Right lobe of liver (tissue), 6 donors: Measurements from ENCODE around the gene RALB. TPM values are rescaled to one million over a fixed set of nuclear protein-coding genes. Genes with fewer than 3 reads are reported as not detected.

ENCODE experiments used
- ATAC-seq, 4 donors: fragments of 200-7000 bp; cut with Tn5 transposase; one replicate each; pipeline ENCODE4 v1.9.1; 2020; ENCODE audit warnings: mild to moderate bottlenecking in 4 of 4, moderate library complexity in 4 of 4
- DNase-seq, 3 donors: peaks; one replicate each; pipeline ENCODE4 v3.0.0-alpha.2; 2020
- H3K27ac ChIP-seq, 3 donors: fragments of 200-600 bp; one replicate each; pipeline ENCODE4 v1.8.0; 2022
- H3K27me3 ChIP-seq, 2 donors: fragments of 200-600 bp; one replicate each; pipeline ENCODE4 v1.8.0; 2022
- H3K36me3 ChIP-seq, 4 donors: fragments of 200-600 bp; sonication (generic) in 1 of 4; one replicate each; pipeline versions ENCODE4 v1.5.1 to v1.8.0; 2017 to 2022; ENCODE audit warnings: control low read depth in 1 of 4
- H3K4me1 ChIP-seq, 4 donors: fragments of 200-600 bp; sonication (generic) in 1 of 4; one replicate each; pipeline versions ENCODE4 v1.5.1 to v1.8.0; 2017 to 2022; ENCODE audit warnings: control low read depth in 1 of 4
- H3K4me3 ChIP-seq, 3 donors: fragments of 200-600 bp; one replicate each; pipeline ENCODE4 v1.8.0; 2022
- H3K9me3 ChIP-seq, 4 donors: fragments of 200-600 bp; sonication (generic) in 1 of 4; one replicate each; pipeline versions ENCODE4 v1.5.1 to v1.8.0; 2017 to 2022; ENCODE audit warnings: control low read depth in 1 of 4
- CTCF ChIP-seq, 4 donors: fragments of 200-600 bp in 3 of 4; fragments of 450-650 bp in 1 of 4; IDR thresholded peaks; one replicate each; pipeline versions ENCODE4 v1.5.1 to v1.8.0; 2016 to 2022; ENCODE audit warnings: antibody characterized with exemption in 4 of 4, mild to moderate bottlenecking in 2 of 4
- POLR2A ChIP-seq: fragments of 450-650 bp; IDR thresholded peaks from one replicate; pipeline ENCODE4 v1.6.1; 2017; ENCODE audit warnings: antibody characterized with exemption, mild to moderate bottlenecking
- WGBS: methylation state at CpG from one replicate; pipeline ENCODE4 v1.1.6; 2018; ENCODE audit warnings: low coverage, low lambda C conversion rate; ENCODE audit not compliant: insufficient coverage; ENCODE audit errors: missing lambda C conversion rate; 5-methylcytosine and 5-hydroxymethylcytosine counted together
- intact Hi-C, 2 donors: fragments of 100-400 bp; cut with DNase I; formaldehyde crosslinking; loops; one replicate each; pipeline versions ENCODE4 v1.11.2 to v1.14.1; 2022
- total RNA-seq, 6 experiments: library from RNA; depleted of rRNA in 2 of 6; stranded (reverse); fragments of >200 nt in 2 of 6; fragmentation: NEBNext Ultra II Directional in 3 of 6; extraction: Animal tissue kit (Norgen Biotek cat#: 25700) in 3 of 6; gene quantifications; one replicate each; pipeline versions ENCODE4 v1.1.0 to v1.2.4, GENCODE V29; 2016 to 2023
- donor health status: DM: no; HTN: yes; CAD: no.
- donor health status: DM: no; HTN: no; CAD: no.
- donor health status: DM: no; HTN: no; CAD: no.
- donor health status: DM: no; HTN: yes; CAD: no.
- donor health status: DM: no; HTN: yes; CAD: no.

Gene RALB
- total RNA-seq, 6 experiments from 2014 or later, result 14.5 to 26.8 (median 18.6) TPM

GRCh38 chr2:120279708-120280107, 27.1 kb downstream of the RALB start:
- Histone ChIP-seq H3K4me1 (no peaks in the 10 kb centered on the region), H3K27me3 (no peaks in the 10 kb centered on the region), H3K4me3 (no peak overlapping the region), H3K9me3 (no peaks in the 10 kb centered on the region), H3K36me3 (no peaks in the 10 kb centered on the region), H3K27ac (no peak overlapping the region)
- 76% methylated on average over 5 of the region's 14 CpGs for WGBS
- peak in 2 of 4 donors; percentile 16 to 34 for ATAC-seq
- intact Hi-C loops, result no loop called here
- no peak for DNase-seq
- no peak for TF ChIP-seq POLR2A
- TF ChIP-seq CTCF (IDR thresholded peaks at IDR 0.05), result no peak

- DNase-seq, result no peak
Measured at GRCh38 chr2:120283649-120284048, 31.0 kb downstream of the RALB start.

DNA sequence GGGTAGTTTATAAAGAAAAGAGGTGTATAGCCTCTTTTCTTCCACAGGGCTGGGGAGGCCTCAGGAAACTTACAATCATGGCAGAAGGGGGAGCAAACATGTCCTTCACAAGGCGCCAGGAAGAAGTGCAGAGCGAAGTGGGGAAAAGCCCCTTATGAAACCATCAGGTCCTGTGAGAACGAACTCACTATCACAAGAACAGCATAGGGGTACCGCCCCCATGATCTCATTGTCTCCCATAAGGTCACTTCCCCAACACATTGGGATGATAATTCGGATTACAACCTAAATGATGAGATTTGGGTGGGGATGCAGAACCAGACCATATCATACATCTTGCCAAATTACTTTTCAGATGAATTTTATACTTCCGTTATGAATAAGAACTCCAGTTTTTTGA, 32.4 kb downstream of the RALB start:
- Histone ChIP-seq H3K9me3 (no peaks in the 10 kb centered on the region), H3K4me3 (no peak overlapping the region), H3K27ac (no peak overlapping the region), H3K4me1 (no peaks in the 10 kb centered on the region), H3K36me3 (peaks cover 0 to 6% (median 4%) of the 10 kb centered on the region in 4 donors), H3K27me3 (no peaks in the 10 kb centered on the region)
- intact Hi-C loops, result no loop called here
- TF ChIP-seq POLR2A (no peak), CTCF (IDR thresholded peaks at IDR 0.05) (no peak)
- DNase-seq, result no peak
- ATAC-seq, result no peak
- 81% methylated on average over 5 of the region's 6 CpGs for WGBS

More at GRCh38 chr2:120283649-120284048, 31.0 kb downstream of the RALB start:
- TF ChIP-seq POLR2A (no peak), CTCF (IDR thresholded peaks at IDR 0.05) (no peak)
- Histone ChIP-seq H3K36me3 (no peaks in the 10 kb centered on the region), H3K27me3 (no peaks in the 10 kb centered on the region), H3K9me3 (no peaks in the 10 kb centered on the region), H3K4me3 (no peak overlapping the region), H3K27ac (no peak overlapping the region), H3K4me1 (no peaks in the 10 kb centered on the region)
- no peak for ATAC-seq
- 90% methylated on average over 4 of the region's 4 CpGs for WGBS
- intact Hi-C loops, result no loop called here

DNA sequence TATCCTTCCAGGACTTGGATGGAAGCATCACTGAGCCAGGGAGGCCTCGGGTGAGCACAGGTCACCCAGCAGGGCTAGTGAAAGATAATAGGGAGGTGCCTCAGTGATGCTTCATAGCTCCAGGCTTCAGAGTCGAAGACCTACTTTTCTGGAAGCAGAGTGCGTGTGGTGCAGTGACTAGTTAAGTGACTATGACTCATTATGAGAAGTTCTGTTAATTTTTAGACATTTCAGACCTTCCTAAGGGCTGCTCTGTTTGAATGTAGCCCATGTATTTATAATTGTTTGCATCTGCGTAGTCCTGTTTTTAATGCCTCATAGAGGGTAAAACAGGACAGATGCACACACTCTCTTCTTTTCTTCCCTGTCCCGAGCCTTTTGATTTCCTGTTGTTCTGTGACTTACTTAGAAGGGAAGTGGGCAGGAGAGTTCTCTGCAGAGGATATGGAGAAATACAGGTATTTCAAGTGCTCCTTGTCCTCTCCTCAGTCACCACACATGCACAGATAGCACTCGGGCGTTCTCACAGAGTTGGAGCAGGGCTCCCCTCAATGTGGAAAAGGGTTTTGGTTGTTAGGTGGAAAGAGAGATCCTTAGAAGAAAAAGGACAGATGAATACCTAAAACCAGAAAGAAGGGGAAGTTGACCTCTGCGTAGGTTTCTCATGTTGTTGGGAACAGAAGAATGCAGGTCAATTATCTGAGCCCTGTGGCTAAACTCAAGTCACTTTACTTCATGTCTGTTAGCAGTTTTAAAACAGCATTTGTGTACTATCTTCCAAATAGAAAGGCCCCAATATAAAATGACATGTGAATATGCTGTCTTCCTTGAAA, 34.7 kb downstream of the RALB start:
- 43% methylated on average over 7 of the region's 8 CpGs for WGBS
- intact Hi-C loops, result no loop called here
- no peak overlapping the region for H3K4me3 ChIP-seq
- no peaks in the 10 kb centered on the region for H3K9me3 ChIP-seq
- H3K27ac ChIP-seq, result no peak overlapping the region
- H3K27me3 ChIP-seq, result no peaks in the 10 kb centered on the region
- peaks cover 0 to 10% (median 6%) of the 10 kb centered on the region in 4 donors for H3K36me3 ChIP-seq
- DNase-seq, result no peak
- no peaks in the 10 kb centered on the region for H3K4me1 ChIP-seq
- TF ChIP-seq CTCF (IDR thresholded peaks at IDR 0.05), result no peak
- TF ChIP-seq POLR2A, result no peak
- peak in 2 of 4 donors; percentile 10 to 57 for ATAC-seq
